AG09319 (cell line): Measurements from ENCODE around the gene VWA2.

Source experiments
- DNase-seq: peaks from one replicate; pipeline ENCODE4 v3.0.0-alpha.2; 2010; ENCODE audit warnings: low read depth; ENCODE audit errors: extremely low read depth
- TF ChIP-seq, protein P1 (sequence below): IDR thresholded peaks from 2 replicates; pipeline ENCODE4 v1.5.1; 2011; ENCODE audit warnings: low read depth, mild to moderate bottlenecking, inconsistent platforms, low read length, moderate library complexity

VWA2 gene

DNA sequence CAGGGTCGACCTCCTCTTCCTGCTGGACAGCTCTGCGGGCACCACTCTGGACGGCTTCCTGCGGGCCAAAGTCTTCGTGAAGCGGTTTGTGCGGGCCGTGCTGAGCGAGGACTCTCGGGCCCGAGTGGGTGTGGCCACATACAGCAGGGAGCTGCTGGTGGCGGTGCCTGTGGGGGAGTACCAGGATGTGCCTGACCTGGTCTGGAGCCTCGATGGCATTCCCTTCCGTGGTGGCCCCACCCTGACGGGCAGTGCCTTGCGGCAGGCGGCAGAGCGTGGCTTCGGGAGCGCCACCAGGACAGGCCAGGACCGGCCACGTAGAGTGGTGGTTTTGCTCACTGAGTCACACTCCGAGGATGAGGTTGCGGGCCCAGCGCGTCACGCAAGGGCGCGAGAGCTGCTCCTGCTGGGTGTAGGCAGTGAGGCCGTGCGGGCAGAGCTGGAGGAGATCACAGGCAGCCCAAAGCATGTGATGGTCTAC lies 46.9 kb downstream of the VWA2 start:
- TF ChIP-seq, protein P1, sequence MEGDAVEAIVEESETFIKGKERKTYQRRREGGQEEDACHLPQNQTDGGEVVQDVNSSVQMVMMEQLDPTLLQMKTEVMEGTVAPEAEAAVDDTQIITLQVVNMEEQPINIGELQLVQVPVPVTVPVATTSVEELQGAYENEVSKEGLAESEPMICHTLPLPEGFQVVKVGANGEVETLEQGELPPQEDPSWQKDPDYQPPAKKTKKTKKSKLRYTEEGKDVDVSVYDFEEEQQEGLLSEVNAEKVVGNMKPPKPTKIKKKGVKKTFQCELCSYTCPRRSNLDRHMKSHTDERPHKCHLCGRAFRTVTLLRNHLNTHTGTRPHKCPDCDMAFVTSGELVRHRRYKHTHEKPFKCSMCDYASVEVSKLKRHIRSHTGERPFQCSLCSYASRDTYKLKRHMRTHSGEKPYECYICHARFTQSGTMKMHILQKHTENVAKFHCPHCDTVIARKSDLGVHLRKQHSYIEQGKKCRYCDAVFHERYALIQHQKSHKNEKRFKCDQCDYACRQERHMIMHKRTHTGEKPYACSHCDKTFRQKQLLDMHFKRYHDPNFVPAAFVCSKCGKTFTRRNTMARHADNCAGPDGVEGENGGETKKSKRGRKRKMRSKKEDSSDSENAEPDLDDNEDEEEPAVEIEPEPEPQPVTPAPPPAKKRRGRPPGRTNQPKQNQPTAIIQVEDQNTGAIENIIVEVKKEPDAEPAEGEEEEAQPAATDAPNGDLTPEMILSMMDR, result no peak
- DNase-seq, result no peak

DNA sequence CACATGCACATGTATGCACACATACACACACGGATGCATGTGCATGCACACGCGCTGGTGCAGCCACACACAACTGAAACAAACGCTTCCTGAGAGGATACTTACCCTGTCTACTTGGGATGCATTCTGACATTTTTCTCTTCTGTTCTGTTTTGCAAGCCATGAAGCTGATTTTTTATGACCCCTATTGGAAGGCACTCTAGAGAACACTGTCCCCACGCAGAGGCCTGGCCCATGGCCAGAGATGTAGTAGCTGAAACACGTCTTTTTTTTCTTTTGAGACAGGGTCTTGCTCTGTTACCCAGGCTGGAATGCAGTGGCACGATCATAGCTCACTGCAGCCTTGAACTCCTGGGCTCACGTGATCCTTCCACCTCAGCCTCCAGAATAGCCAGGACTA lies 47.9 kb downstream of the VWA2 start:
- TF ChIP-seq, protein P1, result no peak
- no peak for DNase-seq

DNA sequence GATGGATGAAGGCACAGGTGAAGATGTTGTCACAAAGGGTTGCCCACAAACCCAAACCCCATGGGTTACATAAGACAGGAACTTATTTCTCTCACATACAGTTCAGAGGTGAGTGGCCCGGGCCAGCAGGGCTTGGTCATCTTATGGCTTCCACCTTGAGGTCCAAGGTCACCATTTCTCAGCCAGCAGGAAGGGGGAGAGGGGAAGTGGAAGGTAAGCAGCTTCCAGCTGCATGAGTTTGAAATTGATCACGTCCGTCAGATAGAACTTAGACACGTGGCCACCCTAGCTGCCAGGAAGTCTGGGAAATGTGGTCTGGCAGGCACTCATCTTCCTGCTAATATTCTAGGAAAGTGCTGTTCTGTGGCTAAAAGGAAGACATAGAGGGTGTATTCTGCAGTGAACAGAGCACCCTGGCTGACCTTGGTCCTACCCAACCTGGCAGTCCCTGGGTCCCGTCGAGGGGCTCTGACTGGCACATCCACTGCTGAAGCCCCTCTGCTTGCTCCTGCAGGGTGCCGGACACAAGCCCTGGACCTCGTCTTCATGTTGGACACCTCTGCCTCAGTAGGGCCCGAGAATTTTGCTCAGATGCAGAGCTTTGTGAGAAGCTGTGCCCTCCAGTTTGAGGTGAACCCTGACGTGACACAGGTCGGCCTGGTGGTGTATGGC lies 49.5 kb downstream of the VWA2 start:
- TF ChIP-seq, protein P1, result no peak
- no peak for DNase-seq

GRCh38 chr10:114289096-114289436 lies 50.0 kb downstream of the VWA2 start:
- TF ChIP-seq, protein P1, result no peak
- DNase-seq, result no peak

GRCh38 chr10:114290038-114290437 lies 51.0 kb downstream of the VWA2 start:
- no peak for DNase-seq
- TF ChIP-seq, protein P1, result no peak

DNA sequence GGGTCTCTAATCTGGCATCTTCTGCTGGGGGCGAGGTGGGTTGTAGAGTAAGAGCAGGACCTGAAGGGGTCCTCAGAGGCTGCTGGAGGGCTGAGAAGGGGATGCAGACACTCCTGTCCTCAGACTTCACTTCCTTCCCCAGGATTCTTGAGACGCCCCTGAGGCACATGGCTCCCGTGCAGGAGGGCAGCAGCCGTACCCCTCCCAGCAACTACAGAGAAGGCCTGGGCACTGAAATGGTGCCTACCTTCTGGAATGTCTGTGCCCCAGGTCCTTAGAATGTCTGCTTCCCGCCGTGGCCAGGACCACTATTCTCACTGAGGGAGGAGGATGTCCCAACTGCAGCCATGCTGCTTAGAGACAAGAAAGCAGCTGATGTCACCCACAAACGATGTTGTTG lies 52.0 kb downstream of the VWA2 start:
- TF ChIP-seq, protein P1, result no peak
- no peak for DNase-seq

DNA sequence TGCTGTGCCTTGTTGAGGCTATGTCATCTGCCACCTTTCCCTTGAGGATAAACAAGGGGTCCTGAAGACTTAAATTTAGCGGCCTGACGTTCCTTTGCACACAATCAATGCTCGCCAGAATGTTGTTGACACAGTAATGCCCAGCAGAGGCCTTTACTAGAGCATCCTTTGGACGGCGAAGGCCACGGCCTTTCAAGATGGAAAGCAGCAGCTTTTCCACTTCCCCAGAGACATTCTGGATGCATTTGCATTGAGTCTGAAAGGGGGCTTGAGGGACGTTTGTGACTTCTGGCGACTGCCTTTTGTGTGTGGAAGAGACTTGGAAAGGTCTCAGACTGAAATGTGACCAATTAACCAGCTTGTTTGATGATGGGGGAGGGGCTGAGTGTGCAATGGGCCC lies 52.5 kb downstream of the VWA2 start:
- TF ChIP-seq, protein P1, result no peak
- DNase-seq, result no peak
